Esophagus muscularis mucosa (tissue), 4 donors: Measurements from ENCODE around the gene PSMD6. TPM values are rescaled to one million over a fixed set of nuclear protein-coding genes. Genes with fewer than 3 reads are reported as not detected.

Experiments used
- DNase-seq: peaks from one replicate; pipeline ENCODE4 v3.0.0-alpha.2; 2017; ENCODE audit errors: extremely low spot score
- H3K27ac ChIP-seq, 4 donors: fragments of 200-600 bp; sonication (generic); replicated peaks in 1 of 4; 1 replicate in 3 of 4; 2 replicates in 1 of 4; pipeline ENCODE4 v1.5.1; 2016 to 2019; ENCODE audit warnings: mild to moderate bottlenecking in 1 of 4
- H3K27me3 ChIP-seq, 4 donors: fragments of 200-600 bp; sonication (generic); one replicate each; pipeline versions ENCODE4 v1.5.1 to v1.6.0; 2016 to 2019
- H3K36me3 ChIP-seq, 4 donors: fragments of 200-600 bp; sonication (generic); one replicate each; pipeline ENCODE4 v1.5.1; 2016 to 2019
- H3K4me1 ChIP-seq, 4 donors: fragments of 200-600 bp; sonication (generic); one replicate each; pipeline ENCODE4 v1.5.1; 2016 to 2019
- H3K4me3 ChIP-seq, 4 donors: fragments of 200-600 bp; sonication (generic); 1 replicate in 2 of 4; 2 replicates in 2 of 4; pipeline ENCODE4 v1.5.1; 2016 to 2019; ENCODE audit warnings: mild to moderate bottlenecking in 4 of 4, moderate library complexity in 1 of 4
- H3K9me3 ChIP-seq, 4 donors: fragments of 200-600 bp; sonication (generic); 1 replicate in 3 of 4; 2 replicates in 1 of 4; pipeline ENCODE4 v1.5.1; 2016 to 2019
- EP300 ChIP-seq: sonication (generic); formaldehyde crosslinking; IDR thresholded peaks from one replicate; pipeline ENCODE4 v1.6.1; 2017; ENCODE audit warnings: antibody characterized with exemption
- POLR2A ChIP-seq: fragments of 450-650 bp; IDR thresholded peaks from one replicate; pipeline ENCODE4 v1.6.1; 2017; ENCODE audit warnings: antibody characterized with exemption, moderate library complexity, mild to moderate bottlenecking, low read depth
- POLR2AphosphoS5 ChIP-seq, 2 donors: sonication (generic); formaldehyde crosslinking; IDR thresholded peaks; one replicate each; pipeline ENCODE4 v1.6.1; 2017; ENCODE audit warnings: antibody characterized with exemption in 2 of 2
- WGBS: methylation state at CpG from one replicate; pipeline ENCODE4 v1.1.5; 2018; 5-methylcytosine and 5-hydroxymethylcytosine counted together
- intact Hi-C: fragments of 100-400 bp; cut with DNase I; formaldehyde crosslinking; loops from one replicate; pipeline ENCODE4 v1.15.1; 2023
- total RNA-seq, 4 donors: library from RNA; depleted of rRNA; stranded (reverse); fragments of >200 nt; gene quantifications; one replicate each; pipeline versions ENCODE4 v1.1.0 to v1.2.1, GENCODE V29; 2016
- TF ChIP-seq, protein P1 (sequence below), 3 experiments: fragments of 200-600 bp in 2 of 3; fragments of 450-650 bp in 1 of 3; sonication (generic) in 2 of 3; IDR thresholded peaks; one replicate each; pipeline ENCODE4 v1.5.1; 2017 to 2019; ENCODE audit warnings: antibody characterized with exemption in 3 of 3, mild to moderate bottlenecking in 2 of 3, moderate library complexity in 1 of 3

Gene PSMD6
- total RNA-seq, 4 donors from 2014 or later = 64.5 to 78.2 (median 70.7) TPM

DNA sequence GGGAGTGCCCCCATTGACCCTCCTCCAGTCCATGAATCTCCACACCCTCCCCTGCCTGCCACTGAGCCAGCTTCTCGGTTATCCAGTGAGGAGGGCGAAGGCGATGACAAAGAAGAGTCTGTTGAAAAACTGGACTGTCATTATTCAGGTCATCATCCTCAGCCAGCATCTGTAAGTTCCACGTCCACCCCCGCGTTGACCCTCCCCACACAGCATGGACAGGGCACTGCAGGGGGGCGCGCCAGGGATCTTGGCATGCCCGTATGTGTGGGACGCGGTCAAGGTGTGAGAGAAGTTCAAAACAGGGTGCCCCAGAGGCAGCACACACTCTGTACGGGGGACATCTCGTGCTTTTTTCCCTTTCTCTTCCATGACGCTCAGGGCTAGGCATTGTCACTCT is 33.1 kb downstream of the PSMD6 start:
- intact Hi-C loops = loop anchor here (5.0 to 10.0 kb wide), 2 partner anchors 73 to 125 kb away; partner anchors contain the start of genes ATXN7 and THOC7
- TF ChIP-seq POLR2AphosphoS5 (IDR thresholded peaks at IDR 0.05) (no peak), POLR2A (no peak), EP300 (no peak)
- TF ChIP-seq, protein P1, sequence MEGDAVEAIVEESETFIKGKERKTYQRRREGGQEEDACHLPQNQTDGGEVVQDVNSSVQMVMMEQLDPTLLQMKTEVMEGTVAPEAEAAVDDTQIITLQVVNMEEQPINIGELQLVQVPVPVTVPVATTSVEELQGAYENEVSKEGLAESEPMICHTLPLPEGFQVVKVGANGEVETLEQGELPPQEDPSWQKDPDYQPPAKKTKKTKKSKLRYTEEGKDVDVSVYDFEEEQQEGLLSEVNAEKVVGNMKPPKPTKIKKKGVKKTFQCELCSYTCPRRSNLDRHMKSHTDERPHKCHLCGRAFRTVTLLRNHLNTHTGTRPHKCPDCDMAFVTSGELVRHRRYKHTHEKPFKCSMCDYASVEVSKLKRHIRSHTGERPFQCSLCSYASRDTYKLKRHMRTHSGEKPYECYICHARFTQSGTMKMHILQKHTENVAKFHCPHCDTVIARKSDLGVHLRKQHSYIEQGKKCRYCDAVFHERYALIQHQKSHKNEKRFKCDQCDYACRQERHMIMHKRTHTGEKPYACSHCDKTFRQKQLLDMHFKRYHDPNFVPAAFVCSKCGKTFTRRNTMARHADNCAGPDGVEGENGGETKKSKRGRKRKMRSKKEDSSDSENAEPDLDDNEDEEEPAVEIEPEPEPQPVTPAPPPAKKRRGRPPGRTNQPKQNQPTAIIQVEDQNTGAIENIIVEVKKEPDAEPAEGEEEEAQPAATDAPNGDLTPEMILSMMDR (IDR thresholded peaks at IDR 0.05) = no peak
- DNase-seq = no peak
- 87% methylated on average over 14 of the region's 14 CpGs for WGBS
- Histone ChIP-seq H3K27ac (no peak overlapping the region), H3K4me3 (no peak overlapping the region), H3K27me3 (no peaks in the 10 kb centered on the region), H3K9me3 (no peaks in the 10 kb centered on the region), H3K4me1 (peaks cover 0 to 14% (median 7%) of the 10 kb centered on the region in 4 donors), H3K36me3 (peaks cover 29 to 90% (median 66%) of the 10 kb centered on the region in 4 donors)

DNA sequence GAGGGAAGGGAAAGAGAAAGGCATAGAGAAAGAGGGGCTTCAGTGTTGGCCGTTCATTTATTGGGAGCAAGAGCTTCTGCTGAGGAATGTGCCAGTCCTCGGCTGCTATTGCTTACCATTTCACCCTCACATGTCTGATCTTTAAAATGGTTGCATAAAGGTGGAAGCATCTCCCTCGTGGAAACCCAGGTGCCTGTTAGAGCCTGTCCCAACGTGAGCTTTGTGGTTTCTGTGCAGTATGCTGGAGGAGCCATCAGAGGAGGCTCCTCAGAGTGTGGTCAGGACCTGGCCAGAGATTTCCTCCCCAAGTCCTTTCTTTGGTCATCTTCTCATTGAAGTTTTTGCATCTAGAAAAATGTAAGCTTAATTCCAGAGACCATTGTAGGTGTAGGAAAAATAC is 34.4 kb downstream of the PSMD6 start:
- 85% methylated on average over 4 of the region's 4 CpGs for WGBS
- Histone ChIP-seq H3K27me3 (no peaks in the 10 kb centered on the region), H3K4me3 (no peak overlapping the region), H3K36me3 (peaks cover 29 to 91% (median 60%) of the 10 kb centered on the region in 4 donors), H3K9me3 (no peaks in the 10 kb centered on the region), H3K4me1 (peaks cover 0 to 14% (median 7%) of the 10 kb centered on the region in 4 donors), H3K27ac (no peak overlapping the region)
- TF ChIP-seq POLR2AphosphoS5 (IDR thresholded peaks at IDR 0.05) (no peak), EP300 (no peak), POLR2A (no peak)
- TF ChIP-seq, protein P1 (IDR thresholded peaks at IDR 0.05) = no peak
- intact Hi-C loops = no loop called here
- no peak for DNase-seq

DNA sequence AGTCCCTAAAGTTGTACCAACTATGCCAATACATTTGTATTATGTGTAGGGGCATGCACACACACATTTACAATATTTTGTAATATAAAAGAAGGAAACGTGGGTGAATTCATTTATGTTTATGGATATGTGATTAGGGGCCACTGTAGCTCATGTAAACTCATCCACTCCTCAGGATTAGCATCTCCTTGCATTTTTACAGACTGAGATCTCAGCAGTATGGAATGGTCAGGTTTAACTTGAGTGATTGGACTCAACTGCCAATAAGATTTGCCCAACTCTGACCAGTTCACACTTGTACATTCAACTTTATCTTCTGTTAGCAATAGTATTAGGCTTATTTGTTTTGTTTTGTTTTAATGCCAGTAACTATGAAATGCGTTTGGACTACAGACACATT is 36.5 kb downstream of the PSMD6 start:
- Histone ChIP-seq H3K27me3 (no peaks in the 10 kb centered on the region), H3K36me3 (peaks cover 35 to 98% (median 64%) of the 10 kb centered on the region in 4 donors), H3K9me3 (no peaks in the 10 kb centered on the region), H3K4me3 (no peak overlapping the region), H3K27ac (no peak overlapping the region), H3K4me1 (no peaks in the 10 kb centered on the region)
- no peak for TF ChIP-seq EP300
- TF ChIP-seq POLR2AphosphoS5 (IDR thresholded peaks at IDR 0.05) = no peak
- TF ChIP-seq POLR2A = no peak
- TF ChIP-seq, protein P1 (IDR thresholded peaks at IDR 0.05) = no peak
- no peak for DNase-seq
- 65% methylated on average over 2 of the region's 2 CpGs for WGBS
- intact Hi-C loops = no loop called here

DNA sequence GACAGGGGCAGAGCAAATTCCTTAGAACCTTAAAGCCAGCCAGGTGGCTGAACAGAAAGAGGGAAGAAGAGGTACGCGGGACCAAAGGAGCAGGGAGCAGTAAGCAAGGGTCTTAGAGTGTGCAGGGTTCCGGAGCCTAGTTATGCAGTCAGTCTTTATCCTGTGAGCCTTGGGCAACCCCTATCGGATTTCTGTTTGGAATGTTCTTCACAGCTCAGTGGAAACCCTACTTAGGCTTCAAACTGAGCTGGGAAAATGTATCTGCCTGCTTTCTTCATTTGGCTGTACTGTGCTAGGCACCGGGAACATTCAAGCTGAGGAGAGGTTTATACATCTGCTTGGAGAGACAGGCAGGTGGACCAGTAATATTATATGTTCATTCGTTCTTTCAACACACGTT is 37.1 kb downstream of the PSMD6 start:
- intact Hi-C loops = no loop called here
- no peaks in the 10 kb centered on the region for H3K9me3 ChIP-seq
- peaks cover 0 to 3% (median under 1%) of the 10 kb centered on the region in 4 donors for H3K4me1 ChIP-seq
- WGBS = 86% methylated on average over 6 of the region's 7 CpGs
- peaks cover 36 to 98% (median 61%) of the 10 kb centered on the region in 4 donors for H3K36me3 ChIP-seq
- H3K4me3 ChIP-seq = no peak overlapping the region
- no peaks in the 10 kb centered on the region for H3K27me3 ChIP-seq
- DNase-seq = no peak
- H3K27ac ChIP-seq = no peak overlapping the region
- TF ChIP-seq, protein P1 (IDR thresholded peaks at IDR 0.05) = no peak
- no peak for TF ChIP-seq POLR2AphosphoS5 (IDR thresholded peaks at IDR 0.05)
- no peak for TF ChIP-seq EP300
- TF ChIP-seq POLR2A = no peak

DNA sequence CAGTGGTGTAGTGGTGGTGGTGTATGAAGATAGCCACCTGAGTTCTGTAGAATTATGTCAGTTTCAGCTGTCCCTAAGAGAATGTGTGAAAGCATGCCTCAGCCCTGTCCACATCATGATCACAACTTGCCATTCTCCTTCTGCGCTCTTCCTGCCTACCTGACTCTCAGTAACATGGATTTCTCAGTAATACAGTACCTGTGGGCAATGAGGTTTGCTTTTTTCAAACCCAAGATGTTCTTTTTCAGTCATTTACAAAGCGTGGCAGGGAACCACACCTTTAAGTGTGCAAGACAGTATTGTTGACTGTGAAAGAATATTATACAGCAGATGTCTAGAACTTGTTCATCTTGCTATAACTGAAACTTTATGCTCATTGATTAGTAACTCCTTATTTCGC is 38.9 kb downstream of the PSMD6 start:
- Histone ChIP-seq H3K27ac (no peak overlapping the region), H3K4me3 (no peak overlapping the region), H3K36me3 (peaks cover 26 to 95% (median 54%) of the 10 kb centered on the region in 4 donors), H3K27me3 (no peaks in the 10 kb centered on the region), H3K9me3 (no peaks in the 10 kb centered on the region), H3K4me1 (peaks cover 0 to 20% (median 7%) of the 10 kb centered on the region in 4 donors)
- DNase-seq = no peak
- TF ChIP-seq EP300 (no peak), POLR2AphosphoS5 (IDR thresholded peaks at IDR 0.05) (no peak), POLR2A (no peak)
- TF ChIP-seq, protein P1 (IDR thresholded peaks at IDR 0.05) = no peak
- intact Hi-C loops = no loop called here
- WGBS = 100% methylated on average over 3 of the region's 3 CpGs
